Keratinocyte (primary cell): Measurements from ENCODE around the gene GALNT2. TPM values are rescaled to one million over a fixed set of nuclear protein-coding genes. Genes with fewer than 3 reads are reported as not detected.

Experiments
- DNase-seq: peaks from one replicate; pipeline ENCODE4 v3.0.0-alpha.2; 2011; ENCODE audit warnings: low read depth, missing footprints, low spot score
- FAIRE-seq: peaks from 2 replicates; lab custom pipeline; 2011; peaks lifted over from hg19 to GRCh38; lab: Jason Lieb, UNC
- H2AFZ ChIP-seq: 2 replicates; pipeline ENCODE4 v1.6.0; 2012; ENCODE audit warnings: low read length, control low read depth, inconsistent platforms; ENCODE audit not compliant: control insufficient read depth
- H3K27ac ChIP-seq: 2 replicates; pipeline ENCODE4 v1.5.1; 2011; ENCODE audit warnings: low read length; ENCODE audit not compliant: control insufficient read depth, insufficient read depth
- H3K27me3 ChIP-seq: 3 replicates; pipeline ENCODE4 v1.6.0; 2011; ENCODE audit warnings: low read length; ENCODE audit not compliant: control insufficient read depth, insufficient read depth; ENCODE audit errors: extremely low read depth
- H3K36me3 ChIP-seq, 2 experiments: 2 replicates in 1 of 2; 3 replicates in 1 of 2; pipeline ENCODE4 v1.5.1; 2011; ENCODE audit warnings: low read length in 2 of 2, mild to moderate bottlenecking in 1 of 2; ENCODE audit not compliant: control insufficient read depth in 2 of 2, insufficient read depth in 2 of 2; ENCODE audit errors: extremely low read depth in 1 of 2
- H3K4me1 ChIP-seq: 3 replicates; pipeline ENCODE4 v1.5.1; 2011; ENCODE audit warnings: low read length; ENCODE audit not compliant: control insufficient read depth, insufficient read depth; ENCODE audit errors: extremely low read depth
- H3K4me2 ChIP-seq: 3 replicates; pipeline ENCODE4 v1.6.0; 2011; ENCODE audit warnings: low read depth, low read length; ENCODE audit not compliant: control insufficient read depth, insufficient read depth; ENCODE audit errors: extremely low read depth
- H3K4me3 ChIP-seq, 3 experiments: fragments of 200-600 bp in 1 of 3; sonication (generic) in 1 of 3; 2 replicates in 2 of 3; 3 replicates in 1 of 3; pipeline ENCODE4 v1.5.1; 2011 to 2016; ENCODE audit warnings: low read length in 3 of 3, mild to moderate bottlenecking in 3 of 3, control low read depth in 2 of 3, inconsistent platforms in 1 of 3, low read depth in 1 of 3, mixed read lengths in 1 of 3, mixed run types in 1 of 3, moderate library complexity in 1 of 3; ENCODE audit not compliant: control insufficient read depth in 2 of 3, insufficient read depth in 2 of 3; ENCODE audit errors: extremely low read depth in 1 of 3
- H3K79me2 ChIP-seq: 2 replicates; pipeline ENCODE4 v1.6.0; 2012; ENCODE audit warnings: low read length; ENCODE audit not compliant: control insufficient read depth, insufficient read depth
- H3K9ac ChIP-seq: 3 replicates; pipeline ENCODE4 v1.6.0; 2011; ENCODE audit warnings: low read length; ENCODE audit not compliant: control insufficient read depth, insufficient read depth; ENCODE audit errors: extremely low read depth
- H3K9me1 ChIP-seq: 3 replicates; pipeline ENCODE4 v1.6.0; 2011; ENCODE audit warnings: low read length; ENCODE audit not compliant: control insufficient read depth, insufficient read depth; ENCODE audit errors: extremely low read depth
- H3K9me3 ChIP-seq: 2 replicates; pipeline ENCODE4 v1.5.1; 2012; ENCODE audit warnings: low read depth, low read length; ENCODE audit not compliant: control insufficient read depth
- H4K20me1 ChIP-seq: 3 replicates; pipeline ENCODE4 v1.6.0; 2011; ENCODE audit warnings: low read length; ENCODE audit not compliant: control insufficient read depth, insufficient read depth; ENCODE audit errors: extremely low read depth
- EZH2 ChIP-seq: IDR thresholded peaks from one replicate; pipeline ENCODE4 v1.6.1; 2012; ENCODE audit warnings: inconsistent platforms, mild to moderate bottlenecking, low read length, moderate library complexity
- dilution Hi-C: fragments of 300-500 bp; cut with MboI; formaldehyde crosslinking; loops from one replicate; pipeline ENCODE4 v1.7.0; 2020; ENCODE audit warnings: low sequenced_read_pairs; ENCODE audit not compliant: extremely low pct_ligation_motif_present
- polyA plus RNA-seq, 5 experiments: library from polyadenylated mRNA; depleted of rRNA in 3 of 5; stranded (reverse) in 3 of 5; stranded (forward) in 1 of 5; unstranded in 1 of 5; fragments of >200 nt; gene quantifications; 1 replicate in 1 of 5; 2 replicates in 3 of 5; 3 replicates in 1 of 5; pipeline versions ENCODE4 v1.2.1 to v1.2.3, GENCODE V29; 2011 to 2012; ENCODE audit warnings: missing spikeins in 2 of 5, low read depth in 1 of 5, low replicate concordance in 1 of 5
- TF ChIP-seq, protein P1 (sequence below), 3 experiments: IDR thresholded peaks in 1 of 3; conservative IDR thresholded peaks in 1 of 3; optimal IDR thresholded peaks in 1 of 3; 2 replicates in 2 of 3; 3 replicates in 1 of 3; pipeline versions ENCODE3 to v1.5.1; 2011; ENCODE audit warnings: low read length in 3 of 3, mild to moderate bottlenecking in 3 of 3, moderate library complexity in 2 of 3, control low read depth in 1 of 3, inconsistent platforms in 1 of 3; ENCODE audit not compliant: insufficient read depth in 2 of 3; ENCODE audit errors: extremely low read depth in 1 of 3

GALNT2 gene
- polyA plus RNA-seq, 1 donor (not counting 4 experiments of a cell fraction or from before 2014, with no cell fraction given), result 61.7 TPM

DNA sequence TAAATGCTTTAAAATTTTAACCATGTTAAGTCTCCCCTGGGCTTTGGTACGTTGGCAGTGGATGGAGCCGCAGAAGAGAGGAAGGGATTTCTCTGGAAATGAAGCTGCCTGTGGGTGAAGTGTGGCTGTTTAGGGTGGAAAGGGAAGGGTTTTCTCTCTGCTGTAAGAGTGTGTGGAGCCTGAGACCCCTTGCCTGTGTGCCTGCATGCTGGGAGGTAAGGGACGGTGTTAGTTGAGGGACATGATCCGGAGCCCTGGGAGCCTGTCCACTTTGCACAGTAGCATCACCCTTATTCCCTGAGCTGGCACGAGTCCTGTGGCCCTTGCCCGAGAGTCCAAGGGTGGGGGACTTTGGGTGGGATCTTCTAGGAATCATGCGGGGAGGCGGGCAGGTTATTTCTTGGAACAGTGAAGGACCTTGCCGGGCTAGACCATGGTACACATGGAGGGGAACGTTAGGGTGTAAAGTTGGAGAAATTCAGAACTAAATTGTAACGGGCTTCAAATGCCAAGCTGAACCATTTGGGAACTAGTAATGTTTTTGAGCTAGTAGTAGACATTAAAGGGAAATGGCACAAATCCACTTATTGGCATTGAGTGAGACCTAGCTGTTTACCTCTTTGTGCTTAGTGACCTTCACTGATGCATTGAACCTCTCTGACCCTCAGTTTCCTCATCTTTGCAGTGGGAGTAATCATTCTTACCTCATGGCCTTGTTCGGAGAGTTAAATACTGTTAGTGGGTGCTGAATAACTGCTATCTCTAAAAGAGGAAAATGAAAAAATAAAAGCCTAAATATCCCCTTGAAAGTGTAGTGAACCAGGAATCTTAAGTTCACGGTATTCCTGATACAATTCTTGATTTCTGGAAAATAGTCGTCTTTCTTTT is 3.5 kb downstream of the GALNT2 start:
- Histone ChIP-seq H2AFZ (no peak overlapping the region), H3K36me3 (peaks cover 0 to 2% of the 10 kb centered on the region in 2 experiments), H3K27ac (no peak overlapping the region), H3K9ac (no peak overlapping the region), H3K4me2 (peak overlapping the region; percentile 100), H3K4me1 (peaks cover 28% of the 10 kb centered on the region), H3K27me3 (no peaks in the 10 kb centered on the region), H4K20me1 (peaks cover 7% of the 10 kb centered on the region), H3K4me3 (no peak overlapping the region), H3K9me1 (peaks cover 7% of the 10 kb centered on the region), H3K9me3 (no peaks in the 10 kb centered on the region), H3K79me2 (peaks cover 82% of the 10 kb centered on the region)
- DNase-seq, result no peak
- no peak for FAIRE-seq
- dilution Hi-C loops, result no loop called here
- TF ChIP-seq, protein P1, sequence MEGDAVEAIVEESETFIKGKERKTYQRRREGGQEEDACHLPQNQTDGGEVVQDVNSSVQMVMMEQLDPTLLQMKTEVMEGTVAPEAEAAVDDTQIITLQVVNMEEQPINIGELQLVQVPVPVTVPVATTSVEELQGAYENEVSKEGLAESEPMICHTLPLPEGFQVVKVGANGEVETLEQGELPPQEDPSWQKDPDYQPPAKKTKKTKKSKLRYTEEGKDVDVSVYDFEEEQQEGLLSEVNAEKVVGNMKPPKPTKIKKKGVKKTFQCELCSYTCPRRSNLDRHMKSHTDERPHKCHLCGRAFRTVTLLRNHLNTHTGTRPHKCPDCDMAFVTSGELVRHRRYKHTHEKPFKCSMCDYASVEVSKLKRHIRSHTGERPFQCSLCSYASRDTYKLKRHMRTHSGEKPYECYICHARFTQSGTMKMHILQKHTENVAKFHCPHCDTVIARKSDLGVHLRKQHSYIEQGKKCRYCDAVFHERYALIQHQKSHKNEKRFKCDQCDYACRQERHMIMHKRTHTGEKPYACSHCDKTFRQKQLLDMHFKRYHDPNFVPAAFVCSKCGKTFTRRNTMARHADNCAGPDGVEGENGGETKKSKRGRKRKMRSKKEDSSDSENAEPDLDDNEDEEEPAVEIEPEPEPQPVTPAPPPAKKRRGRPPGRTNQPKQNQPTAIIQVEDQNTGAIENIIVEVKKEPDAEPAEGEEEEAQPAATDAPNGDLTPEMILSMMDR (optimal IDR thresholded peaks at IDR 0.05 in 1 of 3, IDR thresholded peaks at IDR 0.05 in 1 of 3, conservative IDR thresholded peaks at IDR 0.05 in 1 of 3; ENCODE audit: extremely low read depth in 1 of 3, insufficient read depth in 2 of 3, low read length in 3 of 3), result no peak
- TF ChIP-seq EZH2, result no peak

DNA sequence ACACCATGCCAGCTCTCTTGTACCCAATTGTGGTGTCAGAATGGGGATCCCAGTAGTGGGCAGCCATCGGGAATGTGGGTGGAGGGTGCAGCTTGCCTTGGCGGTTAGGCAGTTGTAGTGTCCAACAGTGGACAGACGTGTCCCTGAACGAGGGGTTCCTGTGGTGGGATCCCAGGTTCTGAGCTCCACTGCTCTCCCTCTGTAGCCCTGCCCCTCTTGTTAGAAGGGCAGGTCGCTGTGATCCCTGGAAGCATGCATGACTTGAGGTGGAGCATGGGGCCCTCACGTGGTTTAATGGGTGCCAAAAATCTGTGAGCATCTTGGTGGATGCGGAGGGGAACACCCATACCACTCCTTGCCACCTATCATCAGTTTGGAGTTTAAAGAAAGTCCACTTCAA is 4.3 kb downstream of the GALNT2 start:
- dilution Hi-C loops, result no loop called here
- H2AFZ ChIP-seq, result no peak overlapping the region
- no peaks in the 10 kb centered on the region for H3K27me3 ChIP-seq
- H3K4me2 ChIP-seq, result no peak overlapping the region
- FAIRE-seq (no peak), DNase-seq (no peak)
- H3K36me3 ChIP-seq, result peaks cover 3 to 6% of the 10 kb centered on the region in 2 experiments
- no peak overlapping the region for H3K4me3 ChIP-seq
- no peak for TF ChIP-seq EZH2
- TF ChIP-seq, protein P1 (optimal IDR thresholded peaks at IDR 0.05 in 1 of 3, IDR thresholded peaks at IDR 0.05 in 1 of 3, conservative IDR thresholded peaks at IDR 0.05 in 1 of 3; ENCODE audit: extremely low read depth in 1 of 3, insufficient read depth in 2 of 3, low read length in 3 of 3), result no peak
- H4K20me1 ChIP-seq, result peaks cover 7% of the 10 kb centered on the region
- H3K79me2 ChIP-seq, result peaks cover 89% of the 10 kb centered on the region
- H3K9ac ChIP-seq, result no peak overlapping the region
- H3K27ac ChIP-seq, result no peak overlapping the region
- peaks cover 7% of the 10 kb centered on the region for H3K9me1 ChIP-seq
- no peaks in the 10 kb centered on the region for H3K9me3 ChIP-seq
- H3K4me1 ChIP-seq, result peaks cover 28% of the 10 kb centered on the region
